Endometrium (tissue), 2 donors: ENCODE data around the gene RTN3.
"Not testable (repeated sequence)": the region's sequence is repeated elsewhere in the genome, so short reads cannot be mapped to it uniquely, and the experiment has no call there.

ENCODE experiments used
- FAIRE-seq: peaks from 2 replicates; lab custom pipeline; 2012; peaks lifted over from hg19 to GRCh38; lab: Jason Lieb, UNC
- donor health status: control.
- donor health status: control.

RTN3 gene

GRCh38 chr11:63768237-63769041 lies 87.1 kb downstream of the RTN3 start, which contains the start of gene ZFTA:
Gene ZFTA (minus strand): TSS chr11:63768775. CDS start chr11:63768622, 153 bp downstream.
- FAIRE-seq: no peak

GRCh38 chr11:63769042-63769713 lies 87.9 kb downstream of the RTN3 start:
- no peak for FAIRE-seq

GRCh38 chr11:63769714-63770455 lies 88.6 kb downstream of the RTN3 start:
- no peak for FAIRE-seq

GRCh38 chr11:63770763-63771162 lies 89.5 kb downstream of the RTN3 start:
- no peak for FAIRE-seq

GRCh38 chr11:63771741-63772318 lies 90.5 kb downstream of the RTN3 start:
- FAIRE-seq: not testable (repeated sequence)

- no peak for FAIRE-seq
Measured at GRCh38 chr11:63775191-63775590, 93.9 kb downstream of the RTN3 start.

GRCh38 chr11:63779039-63779438 lies 97.7 kb downstream of the RTN3 start:
- FAIRE-seq: no peak

GRCh38 chr11:63782749-63783148 lies 101.4 kb downstream of the RTN3 start:
- FAIRE-seq: no peak

- no peak for FAIRE-seq
Measured at GRCh38 chr11:63783925-63784592, 102.8 kb downstream of the RTN3 start.

- FAIRE-seq: no peak
Measured at GRCh38 chr11:63785823-63786222, 104.5 kb downstream of the RTN3 start.

GRCh38 chr11:63791495-63792167 lies 110.3 kb downstream of the RTN3 start:
- no peak for FAIRE-seq

GRCh38 chr11:63793161-63793560 lies 111.9 kb downstream of the RTN3 start:
- FAIRE-seq: no peak

- no peak for FAIRE-seq
Measured at GRCh38 chr11:63795066-63795465, 113.8 kb downstream of the RTN3 start.

GRCh38 chr11:63800921-63801320 lies 119.6 kb downstream of the RTN3 start:
- FAIRE-seq: no peak

- no peak for FAIRE-seq
Measured at GRCh38 chr11:63802637-63803414, 121.5 kb downstream of the RTN3 start.

GRCh38 chr11:63804259-63804658 lies 123.0 kb downstream of the RTN3 start:
- FAIRE-seq: no peak

- FAIRE-seq: no peak
Measured at GRCh38 chr11:63805844-63806415, 124.6 kb downstream of the RTN3 start.
